HG03159 (cell line): ENCODE measurements around the gene IL16.
A peak's percentile ranks its signal among the peaks of the same experiment; 100 is the strongest.

ENCODE experiments used
- ATAC-seq: cut with Tn5 transposase; IDR thresholded peaks from one replicate; pipeline ENCODE4 v1.9.1; 2021; ENCODE audit warnings: mild to moderate bottlenecking, moderate library complexity; ENCODE audit not compliant: unreplicated experiment

IL16 gene

GRCh38 chr15:81289910-81290309, 93.2 kb downstream of the IL16 start:
- ATAC-seq = no peak

- no peak for ATAC-seq
Measured at GRCh38 chr15:81291916-81292522, 95.3 kb downstream of the IL16 start.

GRCh38 chr15:81292523-81293001, 95.9 kb downstream of the IL16 start:
- peak; percentile 32 for ATAC-seq

- peak; percentile 68 for ATAC-seq
Measured at GRCh38 chr15:81293728-81294515, 97.2 kb downstream of the IL16 start.

GRCh38 chr15:81294516-81294880, 97.8 kb downstream of the IL16 start:
- no peak for ATAC-seq

- no peak for ATAC-seq
Measured at GRCh38 chr15:81295486-81296121, 98.9 kb downstream of the IL16 start.

GRCh38 chr15:81296186-81296585, 99.5 kb downstream of the IL16 start:
- no peak for ATAC-seq

GRCh38 chr15:81296673-81297072, 100.0 kb downstream of the IL16 start:
- ATAC-seq = peak; percentile 51

GRCh38 chr15:81297147-81297572, 100.5 kb downstream of the IL16 start:
- ATAC-seq = no peak

GRCh38 chr15:81297603-81298575, 101.2 kb downstream of the IL16 start:
- ATAC-seq = no peak

GRCh38 chr15:81298611-81299010, 101.9 kb downstream of the IL16 start:
- ATAC-seq = no peak

- no peak for ATAC-seq
Measured at GRCh38 chr15:81299156-81299555, 102.5 kb downstream of the IL16 start.

GRCh38 chr15:81299630-81300273, 103.1 kb downstream of the IL16 start:
- no peak for ATAC-seq

GRCh38 chr15:81301385-81301784, 104.7 kb downstream of the IL16 start:
- ATAC-seq = peak; percentile 13

- peak; percentile 68 for ATAC-seq
Measured at GRCh38 chr15:81301815-81302399, 105.2 kb downstream of the IL16 start.

- peak; percentile 37 for ATAC-seq
Measured at GRCh38 chr15:81302701-81303109, 106.0 kb downstream of the IL16 start.

- ATAC-seq = no peak
Measured at GRCh38 chr15:81303244-81304225, 106.9 kb downstream of the IL16 start.

GRCh38 chr15:81304226-81304625, 107.5 kb downstream of the IL16 start:
- no peak for ATAC-seq

- ATAC-seq = no peak
Measured at GRCh38 chr15:81308260-81308659, 111.6 kb downstream of the IL16 start.
